Measurements from ENCODE around the gene PNMA6E.

The PNMA6E gene

DNA sequence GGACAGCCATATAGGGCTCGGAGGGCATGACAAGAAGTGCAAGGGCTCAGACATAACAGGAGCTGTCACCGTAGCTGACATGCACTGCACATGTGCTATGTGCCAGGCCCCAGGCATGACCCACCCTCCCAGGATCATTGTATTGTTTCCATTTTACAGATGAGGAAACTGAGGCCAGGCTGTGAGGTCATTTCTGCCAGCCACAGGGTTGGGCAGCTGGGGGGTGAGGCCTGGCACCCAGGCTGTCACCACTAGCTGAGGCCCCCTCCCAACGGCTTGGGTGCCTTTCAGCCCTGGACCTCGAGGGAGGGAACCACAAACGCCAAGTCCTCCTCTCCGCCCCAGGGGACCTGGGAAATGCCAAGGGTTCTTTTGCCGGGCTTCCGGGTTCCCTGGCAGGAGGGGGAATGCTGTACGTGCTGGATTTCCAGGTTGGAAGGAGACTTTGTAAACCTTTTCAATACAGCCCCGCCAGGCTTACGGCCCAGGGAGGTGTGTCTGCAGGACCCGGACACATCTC is 32.1 kb upstream of the PNMA6E start:
- H3K27me3 Mint-ChIP-seq (ENCODE audit: low read depth): no peaks in the 10 kb centered on the region
- H3K9me3 Mint-ChIP-seq: peaks cover 29% of the 10 kb centered on the region
- H3K4me1 Mint-ChIP-seq: no peaks in the 10 kb centered on the region
- no peak overlapping the region for H3K4me3 Mint-ChIP-seq
- TF ChIP-seq, protein P1, sequence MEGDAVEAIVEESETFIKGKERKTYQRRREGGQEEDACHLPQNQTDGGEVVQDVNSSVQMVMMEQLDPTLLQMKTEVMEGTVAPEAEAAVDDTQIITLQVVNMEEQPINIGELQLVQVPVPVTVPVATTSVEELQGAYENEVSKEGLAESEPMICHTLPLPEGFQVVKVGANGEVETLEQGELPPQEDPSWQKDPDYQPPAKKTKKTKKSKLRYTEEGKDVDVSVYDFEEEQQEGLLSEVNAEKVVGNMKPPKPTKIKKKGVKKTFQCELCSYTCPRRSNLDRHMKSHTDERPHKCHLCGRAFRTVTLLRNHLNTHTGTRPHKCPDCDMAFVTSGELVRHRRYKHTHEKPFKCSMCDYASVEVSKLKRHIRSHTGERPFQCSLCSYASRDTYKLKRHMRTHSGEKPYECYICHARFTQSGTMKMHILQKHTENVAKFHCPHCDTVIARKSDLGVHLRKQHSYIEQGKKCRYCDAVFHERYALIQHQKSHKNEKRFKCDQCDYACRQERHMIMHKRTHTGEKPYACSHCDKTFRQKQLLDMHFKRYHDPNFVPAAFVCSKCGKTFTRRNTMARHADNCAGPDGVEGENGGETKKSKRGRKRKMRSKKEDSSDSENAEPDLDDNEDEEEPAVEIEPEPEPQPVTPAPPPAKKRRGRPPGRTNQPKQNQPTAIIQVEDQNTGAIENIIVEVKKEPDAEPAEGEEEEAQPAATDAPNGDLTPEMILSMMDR (IDR thresholded peaks at IDR 0.05; ENCODE audit: unreplicated experiment in 3 of 3): no peak
- no peaks in the 10 kb centered on the region for H3K36me3 Mint-ChIP-seq (ENCODE audit: low read depth)
- H3K27ac Mint-ChIP-seq: no peak overlapping the region

DNA sequence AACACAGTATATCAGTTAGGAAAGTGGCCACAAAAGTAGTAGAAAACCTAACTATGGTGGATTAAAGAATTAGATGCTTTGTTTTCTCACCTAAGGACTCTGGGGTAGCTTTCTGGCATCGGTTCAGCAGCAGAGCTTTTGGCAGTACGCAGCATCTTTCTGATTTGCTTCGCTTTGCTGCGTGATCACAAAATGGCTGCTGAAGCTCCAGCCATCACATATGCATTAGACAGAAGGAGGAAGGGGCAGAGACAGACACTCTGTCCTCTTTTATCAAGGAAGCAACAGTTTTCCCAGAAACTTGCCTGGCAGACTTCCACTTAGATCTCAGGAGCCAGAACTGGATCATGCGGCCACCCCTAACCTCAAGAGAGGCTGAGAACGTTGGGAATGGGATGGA is 29.6 kb upstream of the PNMA6E start:
- Mint-ChIP-seq H3K4me3 (no peak overlapping the region), H3K4me1 (no peaks in the 10 kb centered on the region), H3K27me3 (ENCODE audit: low read depth) (no peaks in the 10 kb centered on the region), H3K36me3 (ENCODE audit: low read depth) (no peaks in the 10 kb centered on the region), H3K9me3 (peaks cover 29% of the 10 kb centered on the region), H3K27ac (no peak overlapping the region)
- TF ChIP-seq, protein P1 (IDR thresholded peaks at IDR 0.05; ENCODE audit: unreplicated experiment in 3 of 3): no peak

- TF ChIP-seq, protein P1 (IDR thresholded peaks at IDR 0.05; ENCODE audit: unreplicated experiment in 3 of 3): no peak
- Mint-ChIP-seq H3K36me3 (ENCODE audit: low read depth) (no peaks in the 10 kb centered on the region), H3K27ac (no peak overlapping the region), H3K9me3 (peaks cover 27% of the 10 kb centered on the region), H3K4me1 (no peaks in the 10 kb centered on the region), H3K27me3 (ENCODE audit: low read depth) (no peaks in the 10 kb centered on the region), H3K4me3 (no peak overlapping the region)
Measured at GRCh38 chrX:153426204-153426603, 25.1 kb upstream of the PNMA6E start.

- peaks cover under 1% of the 10 kb centered on the region for H3K27me3 Mint-ChIP-seq (ENCODE audit: low read depth)
- no peak overlapping the region for H3K4me3 Mint-ChIP-seq
- no peak overlapping the region for H3K27ac Mint-ChIP-seq
- peaks cover under 1% of the 10 kb centered on the region for H3K4me1 Mint-ChIP-seq
- TF ChIP-seq, protein P1 (IDR thresholded peaks at IDR 0.05; ENCODE audit: unreplicated experiment in 3 of 3): no peak
- no peaks in the 10 kb centered on the region for H3K36me3 Mint-ChIP-seq (ENCODE audit: low read depth)
- peaks cover 19% of the 10 kb centered on the region for H3K9me3 Mint-ChIP-seq
Measured at GRCh38 chrX:153423652-153424051, 22.5 kb upstream of the PNMA6E start.

- no peaks in the 10 kb centered on the region for H3K36me3 Mint-ChIP-seq (ENCODE audit: low read depth)
- H3K4me1 Mint-ChIP-seq: peaks cover 9% of the 10 kb centered on the region
- H3K27me3 Mint-ChIP-seq (ENCODE audit: low read depth): peaks cover 5% of the 10 kb centered on the region
- no peak overlapping the region for H3K27ac Mint-ChIP-seq
- H3K4me3 Mint-ChIP-seq: no peak overlapping the region
- peaks cover 17% of the 10 kb centered on the region for H3K9me3 Mint-ChIP-seq
- TF ChIP-seq, protein P1 (IDR thresholded peaks at IDR 0.05; ENCODE audit: unreplicated experiment in 3 of 3): no peak
Measured at GRCh38 chrX:153421856-153422255, 20.7 kb upstream of the PNMA6E start.

DNA sequence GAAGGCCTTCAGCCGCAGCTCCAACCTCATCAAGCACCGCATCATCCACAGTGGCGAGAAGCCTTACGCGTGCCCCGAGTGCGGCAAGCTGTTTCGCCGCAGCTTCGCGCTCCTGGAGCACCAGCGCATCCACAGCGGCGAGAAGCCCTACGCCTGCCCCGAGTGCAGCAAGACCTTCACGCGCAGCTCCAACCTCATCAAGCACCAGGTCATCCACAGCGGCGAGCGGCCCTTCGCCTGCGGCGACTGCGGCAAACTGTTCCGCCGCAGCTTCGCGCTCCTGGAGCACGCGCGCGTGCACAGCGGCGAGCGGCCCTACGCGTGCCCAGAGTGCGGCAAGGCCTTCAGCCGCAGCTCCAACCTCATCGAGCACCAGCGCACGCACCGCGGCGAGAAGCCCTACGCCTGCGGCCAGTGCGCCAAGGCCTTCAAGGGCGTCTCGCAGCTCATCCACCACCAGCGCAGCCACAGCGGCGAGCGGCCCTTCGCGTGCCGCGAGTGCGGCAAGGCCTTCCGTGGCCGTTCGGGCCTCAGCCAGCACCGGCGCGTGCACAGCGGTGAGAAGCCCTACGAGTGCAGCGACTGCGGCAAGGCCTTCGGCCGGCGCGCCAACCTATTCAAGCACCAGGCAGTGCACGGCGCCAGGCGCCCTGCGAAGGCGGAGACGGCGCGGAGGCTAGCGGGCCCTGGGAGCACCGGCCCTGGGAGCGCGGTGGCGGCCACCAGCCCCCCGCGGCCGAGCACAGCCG is 19.9 kb upstream of the PNMA6E start:
- no peak overlapping the region for H3K4me3 Mint-ChIP-seq

More for the DNA sequence above, 19.9 kb upstream of the PNMA6E start:
- Mint-ChIP-seq H3K4me1 (peaks cover 9% of the 10 kb centered on the region), H3K36me3 (ENCODE audit: low read depth) (no peaks in the 10 kb centered on the region), H3K9me3 (peaks cover 24% of the 10 kb centered on the region), H3K27ac (no peak overlapping the region), H3K27me3 (ENCODE audit: low read depth) (peaks cover 5% of the 10 kb centered on the region)
- TF ChIP-seq, protein P1 (IDR thresholded peaks at IDR 0.05; ENCODE audit: unreplicated experiment in 3 of 3): no peak
